ENCODE measurements around the gene RPLP2.

DNA sequence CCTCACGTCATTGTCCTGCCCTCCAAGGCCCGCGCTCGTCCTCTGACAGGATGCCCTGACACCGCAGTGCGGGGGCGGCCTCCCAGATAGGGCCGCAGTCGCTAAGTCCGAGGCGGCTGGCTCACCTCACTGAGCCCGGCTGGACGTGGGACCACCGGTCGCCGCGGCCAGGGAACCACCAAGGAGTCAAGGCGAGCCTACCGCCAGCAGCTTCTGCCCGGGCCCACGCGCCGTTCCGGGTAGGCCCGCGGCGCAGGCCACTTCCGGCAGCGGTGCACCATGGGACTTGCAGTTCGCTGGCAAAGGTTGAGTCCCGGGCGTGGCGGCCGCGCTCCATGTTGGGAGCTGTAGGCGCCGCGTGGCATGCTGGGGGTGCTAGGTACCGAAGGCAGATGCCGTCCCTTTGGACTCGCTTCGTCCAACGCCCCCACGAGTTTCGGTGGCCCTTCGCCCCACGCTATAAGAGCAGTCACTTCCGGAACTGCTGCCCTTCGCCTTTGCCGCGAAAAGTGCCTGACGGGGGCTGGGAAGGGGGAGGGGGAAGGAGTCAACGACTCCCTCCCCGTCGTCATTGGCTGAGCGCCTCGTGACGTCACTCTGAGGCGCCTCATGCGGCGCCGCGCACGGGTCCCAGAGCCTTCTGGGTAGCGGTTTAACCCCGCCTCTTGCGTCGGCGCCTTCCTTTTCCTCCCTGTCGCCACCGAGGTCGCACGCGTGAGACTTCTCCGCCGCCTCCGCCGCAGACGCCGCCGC, at the start of gene RPLP2:
- TF ChIP-seq, protein P1, sequence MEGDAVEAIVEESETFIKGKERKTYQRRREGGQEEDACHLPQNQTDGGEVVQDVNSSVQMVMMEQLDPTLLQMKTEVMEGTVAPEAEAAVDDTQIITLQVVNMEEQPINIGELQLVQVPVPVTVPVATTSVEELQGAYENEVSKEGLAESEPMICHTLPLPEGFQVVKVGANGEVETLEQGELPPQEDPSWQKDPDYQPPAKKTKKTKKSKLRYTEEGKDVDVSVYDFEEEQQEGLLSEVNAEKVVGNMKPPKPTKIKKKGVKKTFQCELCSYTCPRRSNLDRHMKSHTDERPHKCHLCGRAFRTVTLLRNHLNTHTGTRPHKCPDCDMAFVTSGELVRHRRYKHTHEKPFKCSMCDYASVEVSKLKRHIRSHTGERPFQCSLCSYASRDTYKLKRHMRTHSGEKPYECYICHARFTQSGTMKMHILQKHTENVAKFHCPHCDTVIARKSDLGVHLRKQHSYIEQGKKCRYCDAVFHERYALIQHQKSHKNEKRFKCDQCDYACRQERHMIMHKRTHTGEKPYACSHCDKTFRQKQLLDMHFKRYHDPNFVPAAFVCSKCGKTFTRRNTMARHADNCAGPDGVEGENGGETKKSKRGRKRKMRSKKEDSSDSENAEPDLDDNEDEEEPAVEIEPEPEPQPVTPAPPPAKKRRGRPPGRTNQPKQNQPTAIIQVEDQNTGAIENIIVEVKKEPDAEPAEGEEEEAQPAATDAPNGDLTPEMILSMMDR (IDR thresholded peaks at IDR 0.05; ENCODE audit: poor library complexity), result no peak
- no peak for TF ChIP-seq EZH2 (IDR thresholded peaks at IDR 0.05; ENCODE audit: borderline replicate concordance)
- no peak for TF ChIP-seq EZH2phosphoT487 (IDR thresholded peaks at IDR 0.05; ENCODE audit: low read depth, severe bottlenecking, unreplicated experiment)
